HG02678 (cell line): ENCODE data around the gene MAGI1.

Experiments used
- ATAC-seq: cut with Tn5 transposase; IDR thresholded peaks from one replicate; pipeline ENCODE4 v1.9.1; 2021; ENCODE audit warnings: mild to moderate bottlenecking, moderate library complexity; ENCODE audit not compliant: unreplicated experiment

Gene MAGI1

GRCh38 chr3:65352951-65353350 is 685.8 kb downstream of the MAGI1 start:
- ATAC-seq: no peak

- no peak for ATAC-seq
Measured at GRCh38 chr3:65351753-65352152, 687.0 kb downstream of the MAGI1 start.

GRCh38 chr3:65350801-65351476 is 687.8 kb downstream of the MAGI1 start:
- ATAC-seq: no peak

GRCh38 chr3:65348398-65348995 is 690.2 kb downstream of the MAGI1 start:
- no peak for ATAC-seq

- no peak for ATAC-seq
Measured at GRCh38 chr3:65347166-65347565, 691.6 kb downstream of the MAGI1 start.

GRCh38 chr3:65344846-65345245 is 693.9 kb downstream of the MAGI1 start:
- no peak for ATAC-seq

GRCh38 chr3:65344444-65344843 is 694.3 kb downstream of the MAGI1 start:
- no peak for ATAC-seq

- ATAC-seq: no peak
Measured at GRCh38 chr3:65343736-65344135, 695.0 kb downstream of the MAGI1 start.

GRCh38 chr3:65343026-65343425 is 695.7 kb downstream of the MAGI1 start:
- ATAC-seq: no peak

GRCh38 chr3:65342084-65342683 is 696.5 kb downstream of the MAGI1 start:
- peak; percentile 69 for ATAC-seq

- ATAC-seq: no peak
Measured at GRCh38 chr3:65339192-65339740, 699.5 kb downstream of the MAGI1 start.

GRCh38 chr3:65338571-65338970 is 700.1 kb downstream of the MAGI1 start:
- ATAC-seq: no peak

GRCh38 chr3:65335587-65335986 is 703.1 kb downstream of the MAGI1 start:
- no peak for ATAC-seq

- ATAC-seq: no peak
Measured at GRCh38 chr3:65334045-65334665, 704.6 kb downstream of the MAGI1 start.

GRCh38 chr3:65331730-65332129 is 707.0 kb downstream of the MAGI1 start:
- ATAC-seq: no peak

- no peak for ATAC-seq
Measured at GRCh38 chr3:65330072-65330471, 708.6 kb downstream of the MAGI1 start.

- no peak for ATAC-seq
Measured at GRCh38 chr3:65328148-65328547, 710.6 kb downstream of the MAGI1 start.

GRCh38 chr3:65326574-65326973 is 712.1 kb downstream of the MAGI1 start:
- ATAC-seq: no peak

- no peak for ATAC-seq
Measured at GRCh38 chr3:65322910-65323309, 715.8 kb downstream of the MAGI1 start.

GRCh38 chr3:65318231-65318630 is 720.5 kb downstream of the MAGI1 start:
- ATAC-seq: no peak

- ATAC-seq: no peak
Measured at GRCh38 chr3:65314916-65315315, 723.8 kb downstream of the MAGI1 start.

- ATAC-seq: no peak
Measured at GRCh38 chr3:65314269-65314668, 724.4 kb downstream of the MAGI1 start.
